HTR-8/SVneo (cell line): ENCODE results near the gene ANKRD63.

Experiments used
- DNase-seq: peaks from one replicate; pipeline ENCODE4 v3.0.0; 2011; ENCODE audit warnings: low spot score, mixed read lengths; ENCODE audit not compliant: insufficient read length
- FAIRE-seq: peaks from 2 replicates; lab custom pipeline; 2011; peaks lifted over from hg19 to GRCh38; lab: Jason Lieb, UNC

Gene ANKRD63

GRCh38 chr15:40281057-40281800 lies 1.6 kb downstream of the ANKRD63 start:
- no peak for FAIRE-seq
- no peak for DNase-seq

GRCh38 chr15:40280260-40281056 lies 2.4 kb downstream of the ANKRD63 start:
- FAIRE-seq (no peak), DNase-seq (no peak)

- peak; percentile 72 for DNase-seq
- peak; percentile 91 for FAIRE-seq
Observed at GRCh38 chr15:40279437-40280141, 3.3 kb downstream of the ANKRD63 start.

- no peak for DNase-seq
- FAIRE-seq, result no peak
Observed at GRCh38 chr15:40278026-40278425, 4.8 kb downstream of the ANKRD63 start.

GRCh38 chr15:40277471-40277870 lies 5.4 kb downstream of the ANKRD63 start:
- FAIRE-seq (no peak), DNase-seq (no peak)

- FAIRE-seq (no peak), DNase-seq (no peak)
Observed at GRCh38 chr15:40276927-40277326, 5.9 kb downstream of the ANKRD63 start.

- DNase-seq (no peak), FAIRE-seq (no peak)
Observed at GRCh38 chr15:40275954-40276353, 6.9 kb downstream of the ANKRD63 start.

- DNase-seq (no peak), FAIRE-seq (no peak)
Observed at GRCh38 chr15:40275523-40275922, 7.3 kb downstream of the ANKRD63 start.

GRCh38 chr15:40274350-40275274 lies 8.3 kb downstream of the ANKRD63 start:
- DNase-seq, result peak; percentile 64
- peak; percentile 28 for FAIRE-seq

- FAIRE-seq, result no peak
- DNase-seq, result no peak
Observed at GRCh38 chr15:40273428-40273827, 9.4 kb downstream of the ANKRD63 start.

GRCh38 chr15:40272485-40273056 lies 10.3 kb downstream of the ANKRD63 start:
- FAIRE-seq (no peak), DNase-seq (no peak)

GRCh38 chr15:40271685-40272484 lies 11.0 kb downstream of the ANKRD63 start:
- DNase-seq (no peak), FAIRE-seq (no peak)

GRCh38 chr15:40270246-40270995 lies 12.4 kb downstream of the ANKRD63 start:
- DNase-seq (no peak), FAIRE-seq (no peak)

GRCh38 chr15:40269604-40270003 lies 13.3 kb downstream of the ANKRD63 start:
- no peak for DNase-seq
- FAIRE-seq, result no peak

- FAIRE-seq (no peak), DNase-seq (no peak)
Observed at GRCh38 chr15:40267670-40268069, 15.2 kb downstream of the ANKRD63 start.

GRCh38 chr15:40266828-40267304 lies 16.0 kb downstream of the ANKRD63 start:
- DNase-seq (peak; percentile 53), FAIRE-seq (peak; percentile 13)

GRCh38 chr15:40265875-40266274 lies 17.0 kb downstream of the ANKRD63 start:
- FAIRE-seq (no peak), DNase-seq (no peak)

- DNase-seq (no peak), FAIRE-seq (no peak)
Observed at GRCh38 chr15:40265355-40265754, 17.5 kb downstream of the ANKRD63 start.
